Muscle of arm (tissue), 14 donors: ENCODE results near the gene CERS4. TPM values are rescaled to one million over a fixed set of nuclear protein-coding genes. Genes with fewer than 3 reads are reported as not detected.
"Not testable (repeated sequence)": the region's sequence is repeated elsewhere in the genome, so short reads cannot be mapped to it uniquely, and the experiment has no call there.

Experiments
- DNase-seq: peaks from one replicate; pipeline ENCODE4 v3.0.0-alpha.2; 2013
- long read RNA-seq, 11 donors: transcript quantifications; one replicate each; lab custom pipeline, GENCODE V29; 2026
- polyA plus RNA-seq, 12 donors: library from polyadenylated mRNA; unstranded; fragments of 120-200 nt; gene quantifications; one replicate each; pipeline ENCODE4 v1.2.1, GENCODE V29; 2013; ENCODE audit not compliant: insufficient read length in 12 of 12

The CERS4 gene, protein sequence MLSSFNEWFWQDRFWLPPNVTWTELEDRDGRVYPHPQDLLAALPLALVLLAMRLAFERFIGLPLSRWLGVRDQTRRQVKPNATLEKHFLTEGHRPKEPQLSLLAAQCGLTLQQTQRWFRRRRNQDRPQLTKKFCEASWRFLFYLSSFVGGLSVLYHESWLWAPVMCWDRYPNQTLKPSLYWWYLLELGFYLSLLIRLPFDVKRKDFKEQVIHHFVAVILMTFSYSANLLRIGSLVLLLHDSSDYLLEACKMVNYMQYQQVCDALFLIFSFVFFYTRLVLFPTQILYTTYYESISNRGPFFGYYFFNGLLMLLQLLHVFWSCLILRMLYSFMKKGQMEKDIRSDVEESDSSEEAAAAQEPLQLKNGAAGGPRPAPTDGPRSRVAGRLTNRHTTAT
- 10 to 100 TPM in 10 of 12 donors, 1 to 10 TPM in 1, not detected in 1; 9.9 to 43.6 (median 15.5) TPM for polyA plus RNA-seq
- long read RNA-seq, donor 1, partial matches to known transcripts = 25 of 29 reads
- long read RNA-seq, donor 1, other reads (novel, unspliced or antisense) = 0 of 29 reads
- long read RNA-seq, donor 2, partial matches to known transcripts = 0 of 4 reads
- long read RNA-seq, donor 2, other reads (novel, unspliced or antisense) = 0 of 4 reads
- long read RNA-seq, donor 3 = 0 reads
- long read RNA-seq, donor 4, partial matches to known transcripts = 0 of 1 reads
- long read RNA-seq, donor 4, other reads (novel, unspliced or antisense) = 0 of 1 reads
- long read RNA-seq, donor 5, partial matches to known transcripts = 431 of 437 reads
- long read RNA-seq, donor 5, other reads (novel, unspliced or antisense) = 5 of 437 reads
- long read RNA-seq, donor 6, partial matches to known transcripts = 0 of 1 reads
- long read RNA-seq, donor 6, other reads (novel, unspliced or antisense) = 0 of 1 reads
- long read RNA-seq, donor 7, partial matches to known transcripts = 0 of 2 reads
- long read RNA-seq, donor 7, other reads (novel, unspliced or antisense) = 0 of 2 reads
- long read RNA-seq, donor 8, partial matches to known transcripts = 0 of 2 reads
- long read RNA-seq, donor 8, other reads (novel, unspliced or antisense) = 0 of 2 reads
- long read RNA-seq, donor 9, partial matches to known transcripts = 7 of 10 reads
- long read RNA-seq, donor 9, other reads (novel, unspliced or antisense) = 0 of 10 reads
- long read RNA-seq, donor 10, partial matches to known transcripts = 0 of 3 reads
- long read RNA-seq, donor 10, other reads (novel, unspliced or antisense) = 0 of 3 reads
- long read RNA-seq, donor 11, partial matches to known transcripts = 0 of 3 reads
- long read RNA-seq, donor 11, other reads (novel, unspliced or antisense) = 0 of 3 reads

DNA sequence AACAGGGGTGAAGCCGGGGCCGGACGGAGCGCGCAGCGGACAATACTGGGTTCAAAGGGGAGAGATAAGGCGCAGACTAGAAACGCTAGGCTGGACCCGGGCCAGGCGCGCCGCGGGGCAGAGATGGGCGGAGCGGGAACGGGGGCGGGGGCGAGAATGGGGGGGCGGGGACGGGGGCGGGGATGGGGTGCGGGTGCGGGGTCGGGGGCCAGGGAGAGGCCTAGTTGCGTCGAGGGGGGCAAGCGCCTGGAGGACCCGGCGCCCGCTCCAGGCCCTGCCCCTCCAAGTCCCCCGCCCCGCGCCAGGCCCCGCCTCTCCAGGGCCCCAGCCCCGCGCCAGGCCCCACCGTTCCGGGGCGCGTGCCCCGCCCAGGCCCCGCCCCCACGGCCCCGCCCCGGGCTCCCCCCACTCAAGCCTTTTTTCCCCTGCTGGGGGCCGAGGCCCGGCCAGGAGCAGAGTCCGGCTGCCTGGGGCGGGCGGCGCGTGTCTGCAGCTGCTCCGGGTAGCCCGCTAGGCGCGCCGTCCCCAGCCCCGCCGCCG is at the start of gene CERS4:
Gene CERS4, plus strand, starts transcription at position 449 of the 540 bp plus-strand sequence. CDS start 41,707 bp downstream, outside the sequence.
- peak; percentile 49 for DNase-seq

DNA sequence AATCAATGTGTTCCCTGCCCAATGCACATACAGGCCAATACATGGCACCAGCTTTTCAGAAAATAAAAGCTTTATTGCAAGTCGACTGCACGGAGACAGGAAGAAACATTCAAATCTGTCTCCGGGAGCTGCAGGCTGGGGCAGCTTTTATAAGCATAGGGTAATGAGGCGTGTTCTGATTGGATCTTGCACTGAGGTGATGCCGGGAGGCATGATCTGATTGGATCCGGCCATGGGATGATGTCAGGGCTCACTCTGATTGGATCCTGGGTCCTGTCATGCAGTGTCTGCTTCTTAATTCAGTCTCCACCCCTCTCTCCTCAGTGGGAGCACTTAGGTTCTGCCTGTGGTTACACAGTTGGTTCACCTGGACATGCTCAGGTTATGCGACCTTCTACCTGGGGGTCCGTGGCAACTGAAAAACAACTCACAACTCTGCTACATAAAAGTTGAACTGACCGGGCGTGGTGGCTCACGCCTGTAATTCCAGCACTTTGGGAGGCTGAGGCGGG is 48.0 kb upstream of the CERS4 start:
- no peak for DNase-seq

DNA sequence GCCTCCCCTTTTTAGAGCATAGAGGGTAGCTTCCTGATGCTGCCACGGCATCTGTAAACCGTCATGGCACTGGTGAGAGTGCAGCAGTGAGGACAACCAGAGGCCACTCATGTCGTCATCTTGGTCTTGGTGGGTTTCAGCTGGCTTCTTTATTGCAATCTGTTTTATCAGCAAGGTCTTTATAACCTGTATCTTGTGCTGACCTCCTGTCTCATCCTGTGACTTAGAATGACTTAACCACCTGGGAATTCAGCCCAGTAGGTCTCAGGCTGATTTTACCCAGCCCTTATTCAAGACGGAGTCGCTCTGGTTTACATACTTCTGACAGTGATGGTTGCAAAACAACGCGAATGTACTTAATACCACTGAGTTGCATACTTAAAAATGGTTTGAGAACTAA is 45.4 kb upstream of the CERS4 start:
- no peak for DNase-seq

DNA sequence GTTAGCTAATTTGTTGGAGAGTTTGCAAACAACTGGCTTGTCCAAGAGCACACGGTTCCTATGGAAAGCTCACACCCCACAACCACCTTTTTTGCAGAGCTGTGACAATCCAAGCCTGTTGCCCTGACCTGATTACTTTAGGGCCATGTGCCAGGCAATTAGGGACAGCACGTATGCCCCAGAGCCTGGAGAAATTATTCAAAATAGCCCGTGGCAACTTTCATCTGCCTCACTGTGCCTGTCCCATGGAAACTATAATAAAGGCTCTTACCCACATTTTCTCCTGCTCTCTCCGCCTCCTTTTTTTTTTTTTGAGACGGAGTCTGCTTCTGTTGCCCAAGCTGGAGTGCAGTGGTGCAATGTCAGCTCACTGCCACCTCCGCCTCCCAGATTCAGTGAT is 41.2 kb upstream of the CERS4 start:
- no peak for DNase-seq

DNA sequence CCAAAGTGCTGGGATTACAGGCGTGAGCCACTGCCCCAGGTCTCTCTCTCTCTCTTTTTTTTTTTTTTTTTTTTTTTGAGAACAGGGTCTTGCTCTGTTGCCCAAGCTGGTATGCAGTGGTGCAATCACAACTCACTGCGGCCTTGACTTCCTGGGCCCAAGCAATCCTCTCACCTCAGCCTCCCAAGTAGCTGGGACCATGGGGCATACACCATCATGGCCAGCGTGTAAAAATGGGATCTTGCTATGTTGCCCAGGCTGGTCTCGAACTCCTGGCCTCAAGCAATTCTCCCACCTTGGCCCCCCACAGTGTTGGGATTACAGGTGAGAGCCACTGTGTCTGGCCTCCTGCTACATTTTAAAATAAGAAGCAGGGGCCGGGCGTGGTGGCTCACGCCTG is 40.6 kb upstream of the CERS4 start:
- DNase-seq = no peak

DNA sequence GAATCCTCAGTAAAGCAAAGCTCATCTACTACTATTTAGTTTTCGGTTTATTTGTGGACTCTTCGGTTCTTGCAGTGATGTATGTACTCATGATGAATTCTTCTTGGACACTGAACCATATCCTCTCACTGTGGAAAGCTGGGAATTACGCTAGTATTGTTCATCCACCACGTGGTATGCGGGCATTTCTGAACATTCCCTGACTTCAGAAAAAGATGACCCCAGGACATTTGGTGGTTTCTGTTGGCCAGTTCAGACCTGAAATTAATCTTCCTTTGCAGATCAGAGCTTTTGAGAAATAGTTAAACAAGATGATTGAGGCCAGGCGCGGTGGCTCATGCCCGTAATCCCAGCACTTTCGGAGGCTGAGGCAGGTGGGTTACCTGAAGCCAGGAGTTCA is 34.5 kb upstream of the CERS4 start:
- DNase-seq = no peak

DNA sequence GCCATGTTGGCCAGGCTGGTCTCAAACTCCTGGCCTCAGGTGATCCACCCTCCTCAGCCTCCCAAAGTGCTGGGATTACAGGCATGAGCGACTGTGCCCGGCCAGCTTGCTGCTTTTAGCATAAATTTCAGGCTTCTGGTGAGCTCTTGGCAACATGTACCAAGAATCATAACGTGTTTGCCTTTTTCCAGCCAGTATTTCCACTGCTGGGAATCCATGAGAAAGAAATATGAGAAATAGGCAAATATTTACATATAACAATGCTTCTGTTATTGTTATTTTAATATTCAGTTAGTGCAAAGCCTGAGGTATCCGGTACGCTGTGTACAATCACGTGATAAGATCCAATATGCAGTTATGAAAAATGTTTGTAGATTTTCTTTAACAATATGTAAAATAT is 29.2 kb upstream of the CERS4 start:
- no peak for DNase-seq

DNA sequence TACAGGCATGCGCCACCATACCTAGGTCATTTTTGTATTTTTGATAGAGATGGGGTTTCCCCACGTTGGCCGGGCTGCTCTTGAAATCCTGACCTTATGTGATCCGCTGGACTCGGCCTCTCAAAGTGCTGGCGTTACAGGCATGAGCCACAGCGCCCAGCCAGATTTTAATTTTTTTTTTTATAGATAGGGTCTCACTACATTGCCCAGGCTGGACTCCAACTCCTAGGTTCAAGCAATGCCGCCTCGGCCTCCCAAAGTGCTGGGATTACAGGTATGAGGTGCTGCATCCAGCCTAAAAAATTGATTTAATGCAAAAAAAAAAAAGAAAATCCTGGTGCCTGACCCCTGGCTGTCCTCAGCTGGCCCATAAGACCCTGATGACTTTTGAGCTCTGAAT is 24.9 kb upstream of the CERS4 start:
- no peak for DNase-seq

DNA sequence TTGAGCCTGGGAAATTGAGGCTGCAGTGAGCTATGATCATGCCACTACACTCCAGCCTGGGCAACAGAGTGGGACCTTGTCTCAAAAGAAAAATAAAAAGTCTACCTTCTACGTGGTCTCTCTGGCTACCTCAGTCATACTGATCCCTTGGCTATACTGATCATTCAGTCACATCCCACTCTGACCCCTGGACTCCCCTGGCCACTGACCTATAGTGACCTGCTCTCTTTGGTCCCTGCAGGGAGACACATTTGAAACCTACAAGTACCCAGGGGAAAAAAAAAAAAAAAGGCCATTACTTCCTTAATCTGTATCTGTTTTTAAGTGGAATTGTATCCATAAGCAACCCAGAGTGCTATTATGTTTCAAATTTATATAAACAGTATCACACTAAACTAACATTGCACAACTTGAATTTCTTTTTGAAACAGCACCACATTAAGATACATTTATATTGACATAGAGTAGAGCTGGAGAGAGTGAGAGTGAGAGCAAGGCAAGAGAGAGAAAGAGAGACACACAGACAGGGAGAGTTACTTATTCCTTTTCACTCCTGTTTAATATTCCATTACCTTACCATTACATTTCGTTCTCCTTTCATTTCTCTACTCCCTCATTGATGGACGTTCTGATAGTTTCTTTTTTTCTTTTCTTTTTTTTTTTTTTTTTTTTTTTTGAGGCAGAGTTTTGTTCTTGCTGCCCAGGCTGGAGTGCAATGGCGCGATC is 23.7 kb upstream of the CERS4 start:
- DNase-seq = no peak

DNA sequence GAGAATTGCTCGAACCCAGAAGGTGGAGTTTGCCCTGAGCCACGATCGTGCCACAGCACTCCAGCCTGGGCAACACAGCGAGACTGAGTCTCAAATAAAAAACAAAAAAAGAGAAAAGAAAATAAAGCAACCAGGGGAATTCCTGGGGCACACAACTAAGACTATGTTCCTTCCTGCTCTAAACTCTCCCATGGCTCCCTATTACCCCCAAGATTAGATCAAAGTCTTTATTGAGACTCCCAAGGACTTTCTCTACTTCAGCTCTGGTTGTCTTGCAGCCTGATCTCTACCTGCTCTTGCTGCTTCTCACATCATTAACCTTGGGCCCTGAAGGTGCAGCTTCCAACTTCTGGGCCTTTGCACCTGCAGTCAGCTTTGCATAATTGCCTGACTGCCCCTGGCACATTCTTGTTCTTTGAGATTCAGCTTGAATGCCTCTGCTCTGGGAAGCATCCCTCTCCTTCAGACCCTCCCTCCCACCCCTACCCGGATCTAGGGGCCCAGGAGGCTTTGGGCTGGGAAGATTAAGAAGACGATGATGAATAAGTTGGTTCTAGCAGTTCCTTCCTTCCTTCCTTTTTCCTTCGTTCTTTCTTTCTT is 16.8 kb upstream of the CERS4 start:
- no peak for DNase-seq

DNA sequence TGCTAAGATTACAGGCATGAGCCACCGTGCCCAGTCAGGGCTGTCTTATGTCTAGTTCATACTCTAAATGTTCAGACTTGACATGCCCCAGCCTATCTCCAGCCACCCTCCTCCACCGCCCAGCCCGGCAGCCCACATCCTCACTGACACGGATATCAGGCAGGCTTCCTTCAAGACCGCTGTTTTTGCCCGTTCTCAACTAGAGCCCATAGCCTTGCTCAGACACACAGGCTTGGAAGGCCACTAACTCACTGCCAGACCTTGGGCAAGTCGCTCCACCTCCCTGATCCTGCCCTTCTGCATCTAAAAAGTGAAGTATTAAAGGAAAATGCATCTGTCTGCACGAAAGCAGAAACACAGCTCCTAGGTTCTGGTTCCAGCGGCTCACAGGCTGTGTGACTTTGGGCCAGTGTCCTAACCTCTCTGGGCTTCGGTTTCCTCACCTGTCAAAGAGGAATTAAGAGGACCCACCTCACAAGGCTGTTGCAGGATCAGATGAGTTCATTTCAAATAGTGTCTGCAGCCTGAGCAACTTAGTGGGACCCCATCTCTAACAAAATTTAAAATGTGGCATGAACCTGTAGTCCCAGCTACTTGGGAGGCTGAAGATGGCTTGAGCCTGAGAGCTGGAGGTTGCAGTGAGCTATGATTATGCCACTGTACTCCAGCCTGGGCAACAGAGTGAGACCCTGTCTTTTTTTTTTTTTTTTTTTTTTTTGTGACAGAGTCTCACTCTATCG is 14.5 kb upstream of the CERS4 start:
- no peak for DNase-seq

DNA sequence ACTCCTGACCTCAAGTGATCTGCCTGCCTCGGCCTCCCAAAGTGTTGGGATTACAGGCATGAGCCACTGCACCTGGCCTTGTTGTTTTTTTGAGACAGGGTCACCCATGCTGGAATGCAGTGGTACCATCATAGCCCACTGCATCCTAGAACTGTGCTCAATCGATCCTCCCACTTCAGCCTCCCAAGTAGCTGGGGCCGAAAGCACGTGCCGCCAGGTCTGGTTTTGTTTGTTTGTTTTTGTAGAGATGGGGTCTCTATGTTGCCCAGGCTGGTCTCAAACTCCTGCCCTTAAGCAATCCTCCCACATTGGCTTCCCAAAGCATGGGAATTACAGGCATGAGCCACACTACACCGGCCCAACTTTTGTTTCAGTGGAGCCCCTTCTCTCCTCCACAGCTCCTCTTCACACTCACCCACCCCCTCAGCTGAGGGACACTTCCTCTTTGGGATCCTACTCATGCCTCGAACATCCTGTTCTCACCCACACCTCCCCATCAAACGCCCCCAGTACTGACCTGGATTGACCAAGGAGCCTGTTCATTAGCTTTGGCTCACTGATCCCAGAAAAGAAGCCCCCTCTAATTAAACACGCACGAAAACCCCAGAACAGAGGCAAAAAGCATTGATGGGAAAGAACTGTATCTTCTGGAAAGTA is 12.8 kb upstream of the CERS4 start:
- no peak for DNase-seq

DNA sequence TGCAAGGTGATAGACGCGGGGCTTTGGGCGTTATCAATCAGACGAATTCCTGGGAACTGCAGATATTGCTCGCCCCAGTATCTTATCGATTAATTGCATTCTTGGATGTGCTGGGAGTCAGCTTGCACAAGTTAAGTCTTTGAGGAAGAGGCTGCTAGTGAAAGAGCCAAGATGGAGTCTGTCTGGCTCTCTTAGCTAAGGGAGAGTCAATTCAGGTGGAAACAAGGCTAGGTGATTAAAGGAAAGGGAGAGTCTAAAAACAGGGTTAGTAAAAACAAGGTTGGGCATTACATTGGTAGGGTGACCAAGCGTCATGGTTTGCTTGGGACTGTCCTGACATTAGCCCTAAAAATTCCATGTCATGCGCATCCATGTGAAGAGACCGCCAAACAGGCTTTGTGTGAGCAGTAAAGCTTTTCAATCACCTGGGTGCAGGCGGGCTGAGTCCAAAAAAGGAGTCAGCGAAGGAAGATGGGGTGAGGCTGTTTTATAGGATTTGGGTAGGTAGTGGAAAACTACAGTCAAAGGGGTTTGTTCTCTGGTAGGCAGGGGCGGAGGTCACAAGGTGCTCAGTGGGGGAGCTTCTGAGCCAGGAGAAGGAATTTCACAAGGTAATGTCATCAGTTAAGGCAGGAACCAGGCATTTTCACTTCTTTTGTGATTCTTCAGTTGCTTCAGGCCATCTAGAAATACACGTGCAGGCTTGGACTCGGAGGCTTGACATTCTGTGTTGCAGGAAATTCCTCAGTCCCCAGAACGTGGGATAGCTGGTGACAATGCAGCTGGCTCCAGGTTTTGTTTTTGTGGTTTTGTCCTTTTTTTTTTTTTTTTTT is 5.7 kb upstream of the CERS4 start:
- not testable (repeated sequence) for DNase-seq

DNA sequence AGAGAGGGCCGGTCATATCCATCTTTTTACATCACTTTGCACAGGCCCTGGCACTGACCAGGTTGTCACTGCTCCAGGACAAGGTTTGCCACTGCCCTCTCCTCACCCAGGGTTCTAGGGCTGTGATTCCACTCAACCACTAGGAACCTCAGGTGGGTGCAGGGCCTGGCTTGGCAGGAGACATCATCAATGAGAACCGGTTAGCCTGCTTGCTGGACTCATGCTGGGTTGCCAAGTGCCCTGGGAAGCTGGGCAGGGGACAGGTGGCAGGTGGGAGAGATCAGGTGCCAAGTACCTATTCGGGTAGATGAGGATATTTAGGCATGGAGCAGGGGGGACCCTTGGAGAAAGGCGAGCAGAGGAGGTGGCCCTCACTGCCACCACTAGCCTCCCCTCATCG is 4.2 kb upstream of the CERS4 start:
- no peak for DNase-seq

DNA sequence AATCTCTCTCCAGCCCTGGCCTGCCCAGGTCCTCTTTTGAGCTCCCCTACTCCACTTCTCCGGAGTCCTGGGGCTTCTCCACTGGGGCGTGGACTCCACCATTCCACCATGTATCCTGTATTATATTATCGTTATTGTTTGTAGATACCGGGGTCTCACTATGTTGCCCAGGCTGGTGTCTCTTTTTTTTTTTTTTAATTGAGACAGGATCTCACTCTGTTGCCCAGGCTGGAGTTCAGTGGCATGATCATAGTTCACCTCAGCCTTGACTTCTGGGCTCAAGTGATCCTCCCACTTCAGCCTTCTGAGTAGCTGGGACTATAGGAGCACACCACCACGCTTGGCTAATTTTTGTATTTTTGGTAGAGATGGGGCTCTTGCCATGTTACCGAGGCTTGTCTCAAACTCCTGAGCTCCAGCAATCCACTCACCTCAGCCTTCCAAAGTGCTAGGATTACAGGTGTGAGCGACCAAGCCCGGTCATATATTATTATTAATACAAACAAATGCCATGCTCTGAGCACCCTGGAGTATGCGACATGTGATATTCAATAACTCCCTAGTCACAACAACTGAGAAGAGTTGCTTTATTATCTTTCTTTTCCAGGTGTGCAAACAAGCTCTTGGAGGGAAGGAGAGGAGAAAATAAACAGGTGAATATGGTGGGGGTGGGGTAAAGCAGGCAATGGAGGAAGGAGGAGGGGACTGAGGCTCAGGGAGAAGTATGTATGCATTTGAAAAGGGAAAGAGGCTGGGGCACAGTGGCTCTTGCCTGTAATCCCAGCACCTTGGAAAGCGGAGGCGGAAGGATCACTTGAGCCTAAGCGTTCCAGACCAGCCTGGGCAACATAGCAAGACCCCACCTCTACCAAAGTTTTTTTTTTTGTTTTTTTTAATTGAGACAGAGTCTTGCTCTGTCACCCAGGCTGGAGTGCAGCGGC is 2.8 kb upstream of the CERS4 start:
- no peak for DNase-seq

DNA sequence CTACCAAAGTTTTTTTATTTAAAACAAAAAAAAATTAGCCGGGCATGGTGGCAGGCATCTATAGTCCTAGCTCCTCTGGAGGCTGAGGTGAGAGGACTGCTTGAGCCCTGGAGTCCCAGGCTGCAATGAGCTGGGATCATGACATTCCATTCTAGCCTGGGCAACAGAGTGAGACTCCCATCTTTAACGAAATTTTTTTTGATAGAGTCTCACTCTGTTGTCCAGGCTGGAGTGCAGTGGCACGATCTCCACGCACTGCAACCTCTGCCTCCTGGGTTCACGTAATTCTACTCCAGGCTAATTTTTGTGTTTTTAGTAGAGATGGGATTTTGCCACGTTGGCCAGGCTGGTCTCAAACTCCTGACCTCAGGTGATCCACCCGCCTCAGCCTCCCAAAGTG is 1.8 kb upstream of the CERS4 start:
- DNase-seq = not testable (repeated sequence)
